HCT116 (cell line): ENCODE measurements around the gene HEXD. TPM values are rescaled to one million over a fixed set of nuclear protein-coding genes. Genes with fewer than 3 reads are reported as not detected.

Experiments
- ATAC-seq: fragments of 200-7000 bp; cut with Tn5 transposase; 2 replicates; pipeline ENCODE4 v1.9.1; 2020; ENCODE audit warnings: mild to moderate bottlenecking, moderate library complexity
- BruUV-seq: library from RNA; stranded (reverse); fragments of 400-500 nt; replicated peaks from 2 replicates; lab custom pipeline; 2021; lab: Mats Ljungman, UMichigan
- CTCF ChIA-PET: fragments of 300-600 bp; sonication (Branson Sonifier 250); formaldehyde crosslinking; loops from one replicate; lab custom pipeline; 2021; ENCODE audit warnings: antibody characterized with exemption; lab: Charles Lee
- POLR2A ChIA-PET: fragments of 300-600, 350-600 bp; sonication (Branson Sonifier 250); formaldehyde crosslinking; loops from one replicate; lab custom pipeline; 2021; ENCODE audit warnings: antibody characterized with exemption; lab: Charles Lee
- RAD21 ChIA-PET, 2 experiments: fragments of 300-600 bp; sonication (Branson Sonifier 250); formaldehyde crosslinking; loops; one replicate each; lab custom pipeline; 2023; ENCODE audit warnings: low total read pairs in 2 of 2; ENCODE audit not compliant: uncharacterized antibody in 2 of 2, unreplicated experiment in 2 of 2, low non-redundant PET in 1 of 2; lab: Charles Lee
- DNase-seq: peaks from one replicate; pipeline ENCODE4 v3.0.0-alpha.2; 2010; ENCODE audit warnings: low read depth, low spot score
- H2AFZ ChIP-seq: fragments of 200-600 bp; shearing (Covaris generic), sonication (generic); 2 replicates; pipeline ENCODE4 v1.6.1; 2017; ENCODE audit warnings: low read depth, mixed run types, mixed read lengths, antibody characterized with exemption, low read length; ENCODE audit not compliant: poor library complexity, severe bottlenecking
- H3K27ac ChIP-seq: 2 replicates; pipeline ENCODE4 v1.5.1; 2012; ENCODE audit warnings: low read depth, low read length
- H3K27me3 ChIP-seq: fragments of 200-600 bp; sonication (generic); 2 replicates; pipeline ENCODE4 v1.6.1; 2016; ENCODE audit warnings: mixed run types, low read length, mixed read lengths; ENCODE audit not compliant: insufficient read depth
- H3K36me3 ChIP-seq, 2 experiments: fragments of 200-500 bp in 1 of 2; fragments of 200-600 bp in 1 of 2; sonication (Bioruptor generic) in 1 of 2; sonication (generic) in 1 of 2; 2 replicates each; pipeline versions ENCODE4 v1.5.1 to v1.6.1; 2014 to 2016; ENCODE audit warnings: low read length in 2 of 2, inconsistent platforms in 1 of 2, mixed read lengths in 1 of 2, mixed run types in 1 of 2; ENCODE audit not compliant: insufficient read depth in 2 of 2, control insufficient read depth in 1 of 2
- H3K4me1 ChIP-seq, 2 experiments: fragments of 200-600 bp in 1 of 2; sonication (generic) in 1 of 2; 2 replicates each; pipeline versions ENCODE4 v1.5.1 to v1.6.1; 2012 to 2017; ENCODE audit warnings: low read length in 2 of 2, inconsistent platforms in 1 of 2, mild to moderate bottlenecking in 1 of 2, mixed read lengths in 1 of 2, mixed run types in 1 of 2, moderate library complexity in 1 of 2; ENCODE audit not compliant: insufficient read depth in 2 of 2, control insufficient read depth in 1 of 2
- H3K4me2 ChIP-seq: fragments of 200-600 bp; sonication (generic); 2 replicates; pipeline ENCODE4 v1.6.1; 2017; ENCODE audit warnings: mixed run types, low read length, mixed read lengths
- H3K4me3 ChIP-seq, 2 experiments: fragments of 200-600 bp in 1 of 2; sonication (generic) in 1 of 2; replicated peaks in 1 of 2; 2 replicates each; pipeline ENCODE4 v1.5.1; 2011 to 2016; ENCODE audit warnings: low read length in 2 of 2, control low read depth in 1 of 2, low read depth in 1 of 2, mild to moderate bottlenecking in 1 of 2, mixed read lengths in 1 of 2, mixed run types in 1 of 2
- H3K79me2 ChIP-seq: fragments of 200-600 bp; sonication (generic); 2 replicates; pipeline ENCODE4 v1.6.1; 2017; ENCODE audit warnings: mild to moderate bottlenecking, mixed run types, low read length, moderate library complexity, mixed read lengths; ENCODE audit not compliant: insufficient read depth
- H3K9ac ChIP-seq: fragments of 200-600 bp; sonication (generic); 2 replicates; pipeline ENCODE4 v1.6.1; 2016; ENCODE audit warnings: low read length, mixed read lengths
- H3K9me2 ChIP-seq: fragments of 200-600 bp; sonication (generic), shearing (Covaris generic); 2 replicates; pipeline ENCODE4 v1.6.1; 2017; ENCODE audit warnings: mixed run types, mild to moderate bottlenecking, moderate library complexity; ENCODE audit not compliant: insufficient read depth
- H3K9me3 ChIP-seq, 2 experiments: fragments of 200-500 bp in 1 of 2; fragments of 200-600 bp in 1 of 2; sonication (Bioruptor generic) in 1 of 2; sonication (generic) in 1 of 2; 2 replicates each; pipeline ENCODE4 v1.6.1; 2014 to 2017; ENCODE audit warnings: low read length in 2 of 2, mixed read lengths in 2 of 2, inconsistent platforms in 1 of 2, low read depth in 1 of 2, mild to moderate bottlenecking in 1 of 2, mixed run types in 1 of 2, moderate library complexity in 1 of 2; ENCODE audit not compliant: control insufficient read depth in 1 of 2, insufficient read depth in 1 of 2
- H4K20me1 ChIP-seq: fragments of 200-600 bp; sonication (generic), shearing (Covaris generic); 2 replicates; pipeline ENCODE4 v1.6.1; 2017; ENCODE audit warnings: mixed run types, mild to moderate bottlenecking, moderate library complexity; ENCODE audit not compliant: insufficient read depth
- RAD21 ChIP-seq: IDR thresholded peaks from 2 replicates; pipeline ENCODE4 v1.6.1; 2012; ENCODE audit warnings: low read depth, mild to moderate bottlenecking
- SP1 ChIP-seq: IDR thresholded peaks from 2 replicates; pipeline ENCODE4 v1.6.1; 2012; ENCODE audit warnings: low read depth
- ZBTB33 ChIP-seq: IDR thresholded peaks from 2 replicates; pipeline ENCODE4 v1.6.1; 2011; ENCODE audit warnings: mild to moderate bottlenecking, low read length, moderate library complexity; ENCODE audit not compliant: insufficient replicate concordance; ENCODE audit errors: extremely low read depth
- intact Hi-C: fragments of 100-400 bp; cut with micrococcal nuclease; formaldehyde crosslinking; loops from 2 replicates; pipeline ENCODE4 v1.10.0; 2022
- total RNA-seq: library from RNA; stranded (reverse); gene quantifications from one replicate; pipeline ENCODE4 v1.2.1, GENCODE V29; 2021; ENCODE audit not compliant: unreplicated experiment

HEXD gene
- total RNA-seq, 1 experiment from 2014 or later = 45.2 TPM

GRCh38 chr17:82446649-82447048, 28.5 kb downstream of the HEXD start:
- POLR2A ChIA-PET = no interaction called here
- H3K79me2 ChIP-seq = peaks cover 15% of the 10 kb centered on the region
- CTCF ChIA-PET = no interaction called here
- no peak overlapping the region for H3K27ac ChIP-seq
- BruUV-seq = no TSS peak
- no peak for DNase-seq
- H4K20me1 ChIP-seq = no peaks in the 10 kb centered on the region
- H3K4me1 ChIP-seq = peaks cover 9 to 19% of the 10 kb centered on the region in 2 experiments
- RAD21 ChIA-PET = no interaction called here
- H2AFZ ChIP-seq = no peak overlapping the region
- H3K9ac ChIP-seq = no peak overlapping the region
- H3K36me3 ChIP-seq = peaks cover 0 to 17% of the 10 kb centered on the region in 2 experiments; a peak in 1 of 4 replicates
- no peak overlapping the region for H3K4me3 ChIP-seq
- ATAC-seq = no peak
- TF ChIP-seq RAD21 (no peak), ZBTB33 (no peak), SP1 (no peak)
- TF ChIP-seq, all 23 proteins: peak for 0
- Histone ChIP-seq H3K4me2 (no peak overlapping the region), H3K27me3 (no peaks in the 10 kb centered on the region), H3K9me3 (no peaks in the 10 kb centered on the region), H3K9me2 (no peaks in the 10 kb centered on the region)
- intact Hi-C loops = no loop called here

GRCh38 chr17:82447876-82448275, 29.7 kb downstream of the HEXD start:
- H3K9ac ChIP-seq = no peak overlapping the region
- RAD21 ChIA-PET = no interaction called here
- no TSS peak for BruUV-seq
- ATAC-seq (no peak), DNase-seq (no peak)
- H3K4me3 ChIP-seq = no peak overlapping the region
- no peak overlapping the region for H3K4me2 ChIP-seq
- peaks cover 0 to 13% of the 10 kb centered on the region in 2 experiments; a peak in 1 of 4 replicates for H3K36me3 ChIP-seq
- CTCF ChIA-PET = no interaction called here
- POLR2A ChIA-PET = no interaction called here
- no peaks in the 10 kb centered on the region for H3K9me2 ChIP-seq
- H2AFZ ChIP-seq = no peak overlapping the region
- no peak overlapping the region for H3K27ac ChIP-seq
- peaks cover 9 to 19% of the 10 kb centered on the region in 2 experiments for H3K4me1 ChIP-seq
- H3K79me2 ChIP-seq = peaks cover 15% of the 10 kb centered on the region
- H3K27me3 ChIP-seq = no peaks in the 10 kb centered on the region
- H4K20me1 ChIP-seq = no peaks in the 10 kb centered on the region
- intact Hi-C loops = no loop called here
- TF ChIP-seq SP1 = no peak
- H3K9me3 ChIP-seq = no peaks in the 10 kb centered on the region
